Stimulated activated CD8-positive, alpha-beta memory T cell treated with anti-CD3 and anti-CD28 coated beads, Interleukin-2, amount 100 ng/mL, for 1 hour (primary cell): ENCODE data around the gene FAH.
"Not testable (repeated sequence)": the region's sequence is repeated elsewhere in the genome, so short reads cannot be mapped to it uniquely, and the experiment has no call there.

Experiments used
- DNase-seq, 2 donors: peaks; one replicate each; pipeline ENCODE4 v3.0.0-alpha.2; 2020; ENCODE audit warnings: low read depth in 2 of 2

The FAH gene

DNA sequence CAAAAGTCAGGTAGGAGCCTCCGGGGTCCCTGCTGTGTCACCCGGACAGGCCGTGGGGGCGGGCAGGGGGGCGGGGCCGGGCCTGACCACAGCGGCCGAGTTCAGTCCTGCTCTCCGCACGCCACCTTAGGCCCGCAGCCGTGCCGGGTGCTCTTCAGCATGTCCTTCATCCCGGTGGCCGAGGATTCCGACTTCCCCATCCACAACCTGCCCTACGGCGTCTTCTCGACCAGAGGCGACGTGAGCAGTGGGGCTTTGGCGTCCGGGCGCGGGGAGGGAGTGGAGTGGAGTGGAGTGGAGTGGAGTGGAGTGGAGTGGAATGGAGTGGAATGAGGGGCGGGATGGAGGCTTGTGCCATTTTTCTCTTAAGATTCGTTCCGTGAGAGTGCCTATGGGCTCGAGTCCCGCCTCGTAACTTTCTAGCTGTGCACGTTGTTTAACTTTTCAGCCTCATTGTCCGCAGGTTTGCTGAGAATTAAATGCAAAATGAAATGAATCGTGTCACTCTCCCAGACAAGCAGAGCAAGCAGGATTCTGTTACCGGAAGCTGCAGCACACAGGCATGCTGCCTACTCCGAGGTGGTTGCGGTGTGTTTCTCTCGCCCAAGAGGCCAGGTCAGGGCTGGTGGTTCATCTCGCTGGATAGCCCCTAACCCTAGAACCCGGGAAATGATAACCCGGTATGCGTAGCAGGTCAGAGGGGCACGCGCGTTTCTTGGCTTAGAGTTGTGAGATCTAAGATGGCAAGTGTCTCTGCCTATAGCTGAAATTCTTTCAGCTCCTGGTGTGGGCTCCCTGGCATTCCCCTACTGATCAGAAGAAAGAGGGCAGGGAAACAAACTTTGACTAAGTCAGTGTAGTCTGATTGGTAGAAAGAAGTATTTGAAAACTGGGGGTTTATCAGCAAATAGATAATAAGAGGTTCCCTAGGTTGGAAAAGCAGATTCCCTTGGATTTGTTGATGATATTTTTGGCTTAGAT, at the start of gene FAH:
FAH (plus strand) TSS at position 104 of the 981 bp plus-strand sequence; CDS start at position 160, 56 bp downstream.
- no peak for DNase-seq

DNA sequence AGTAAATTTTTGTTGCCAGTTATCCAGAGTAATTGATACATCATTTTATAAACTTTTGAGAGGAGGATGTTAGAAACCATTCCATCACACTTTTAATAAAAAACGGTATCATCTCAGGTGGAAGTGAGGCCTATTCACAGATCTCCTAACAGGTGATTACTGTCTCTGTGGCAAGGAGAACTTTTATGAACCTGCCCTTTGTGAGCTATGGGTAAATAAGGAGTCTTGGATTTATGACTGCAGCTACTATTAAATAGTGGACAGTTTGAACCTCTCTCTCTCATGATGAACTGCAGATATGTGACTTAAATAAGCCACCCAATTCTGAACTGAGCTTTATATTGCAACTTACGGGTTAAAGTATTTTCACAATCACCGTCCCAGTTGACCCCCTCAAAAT, 47.6 kb upstream of the FAH start:
- no peak for DNase-seq

DNA sequence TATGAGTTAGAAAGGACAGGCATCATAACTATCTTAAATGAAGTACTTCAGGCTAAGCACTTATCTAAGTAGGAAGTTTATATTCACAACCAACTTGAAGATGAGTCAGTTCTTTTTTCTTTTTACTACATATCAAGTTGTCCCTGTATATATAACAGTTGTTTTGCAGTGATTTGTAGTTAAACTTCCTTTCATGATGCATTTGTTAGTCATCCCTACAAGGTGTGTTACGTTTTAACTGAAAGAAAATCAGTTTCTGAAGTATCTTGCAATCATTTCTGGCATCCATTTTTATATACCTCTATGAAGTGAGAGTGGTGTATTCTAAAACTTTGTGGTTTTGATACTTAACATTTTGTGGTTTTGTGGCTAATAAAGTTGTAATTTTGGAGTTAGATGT, 47.2 kb upstream of the FAH start:
- no peak for DNase-seq

DNA sequence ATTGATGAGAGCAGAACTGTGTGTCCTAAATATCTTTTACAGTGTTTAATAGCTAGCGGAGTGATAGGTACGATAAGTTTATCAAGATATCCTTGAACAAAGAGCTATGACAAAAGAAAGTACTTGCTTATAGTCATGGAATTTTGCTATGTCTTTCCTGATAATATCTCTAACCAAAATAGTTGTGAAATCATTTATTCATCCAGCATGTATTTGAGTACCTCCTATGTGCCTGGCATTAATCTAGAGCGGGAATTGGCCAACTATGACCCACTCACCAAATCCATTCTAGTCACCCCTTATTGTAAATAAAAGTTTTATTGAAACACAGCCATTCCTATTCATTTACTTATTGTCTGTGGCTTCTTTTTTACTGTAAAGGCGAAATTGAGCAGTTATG, 46.7 kb upstream of the FAH start:
- DNase-seq = no peak

DNA sequence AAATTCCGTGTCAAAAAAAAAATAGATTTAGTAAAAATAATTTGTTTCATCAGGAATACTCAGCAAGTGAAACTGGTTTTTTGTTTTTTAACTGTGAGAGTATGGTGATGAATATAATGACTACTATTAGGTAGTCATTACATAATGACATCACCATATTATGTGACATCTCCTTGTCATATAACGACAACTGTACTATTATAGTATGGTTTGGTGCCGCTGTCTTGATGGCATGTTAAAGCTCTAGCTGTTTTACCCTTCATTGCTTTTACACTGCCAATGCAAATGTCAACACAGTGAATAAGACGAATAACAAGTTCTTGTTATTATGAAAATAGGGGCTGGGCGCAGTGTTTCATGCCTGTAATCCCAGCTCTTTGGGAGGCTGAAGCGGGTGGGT, 45.6 kb upstream of the FAH start:
- DNase-seq = no peak

DNA sequence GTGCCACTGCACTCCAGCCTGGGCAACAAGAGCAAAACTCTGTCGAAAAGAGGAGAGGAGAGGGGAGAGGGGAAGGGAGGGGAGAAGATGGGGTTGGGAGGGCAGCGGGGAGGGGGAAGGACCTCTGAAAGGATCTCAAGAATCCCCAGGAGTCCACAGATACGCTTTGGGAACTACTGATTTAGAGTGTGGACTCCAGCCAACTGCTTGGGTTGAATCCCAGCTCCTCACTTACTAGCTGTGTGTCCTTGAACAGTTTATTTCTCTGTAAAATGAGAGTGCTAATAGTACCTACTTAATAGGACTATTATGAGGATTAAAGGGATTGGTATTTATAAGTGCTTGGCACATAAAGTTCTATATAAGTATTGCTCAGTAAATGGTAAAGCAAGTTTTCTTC, 45.0 kb upstream of the FAH start:
- no peak for DNase-seq

DNA sequence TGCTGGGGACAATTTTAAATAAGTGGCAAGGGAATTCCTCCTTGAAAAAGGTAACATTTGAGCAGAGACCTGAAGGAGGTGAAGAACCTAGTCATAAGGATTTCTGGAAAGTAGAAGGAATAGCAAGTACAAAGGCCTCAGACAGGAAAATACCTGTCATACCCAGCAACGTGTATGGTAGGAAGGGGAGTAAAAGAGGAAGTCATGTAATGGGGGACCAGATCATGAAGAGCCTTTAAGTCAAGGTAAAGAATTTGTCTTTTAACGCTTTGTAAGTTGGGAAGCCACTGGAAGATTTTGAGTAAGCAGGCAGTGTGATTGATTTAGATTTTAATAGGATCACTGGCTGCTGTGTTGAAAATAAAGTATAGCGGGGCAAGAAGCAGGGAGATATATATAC, 43.4 kb upstream of the FAH start:
- DNase-seq = no peak

DNA sequence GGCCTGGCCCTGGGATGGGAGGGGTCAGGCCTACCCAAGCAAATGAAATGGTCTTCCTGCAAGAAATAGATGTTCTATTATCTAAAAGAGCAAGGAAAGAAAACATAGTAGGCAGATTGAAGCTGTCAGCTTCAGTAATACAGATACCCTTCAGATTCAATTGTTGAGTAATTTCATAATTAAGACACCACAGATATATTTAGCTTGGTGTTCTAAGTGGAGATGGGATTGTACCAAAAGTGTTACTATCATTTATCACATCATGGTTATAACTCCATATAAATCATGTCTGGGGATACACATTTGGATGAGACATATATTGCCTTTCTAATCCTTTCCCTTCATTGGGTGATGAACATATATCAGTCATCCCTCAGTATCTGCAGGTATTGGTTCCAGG, 41.9 kb upstream of the FAH start:
- DNase-seq = no peak

DNA sequence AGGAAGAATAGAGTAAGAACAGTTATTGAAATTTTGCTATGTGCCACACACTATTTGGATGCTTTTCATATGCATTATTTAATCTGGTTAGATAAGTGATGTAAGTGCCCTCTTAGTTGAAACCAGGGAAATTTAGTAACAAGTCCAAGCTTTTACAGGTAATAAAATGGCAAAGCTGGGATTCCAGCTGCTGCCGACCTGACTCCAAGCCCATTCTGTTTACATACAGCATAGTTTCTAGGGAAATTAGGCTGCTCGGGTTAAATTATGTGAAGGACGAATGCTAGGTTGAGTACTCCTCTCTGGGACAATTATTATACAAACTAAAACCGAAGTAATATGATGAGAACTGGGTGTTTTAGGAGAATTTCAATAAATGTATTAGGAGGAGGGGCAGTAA, 38.7 kb upstream of the FAH start:
- DNase-seq = no peak

DNA sequence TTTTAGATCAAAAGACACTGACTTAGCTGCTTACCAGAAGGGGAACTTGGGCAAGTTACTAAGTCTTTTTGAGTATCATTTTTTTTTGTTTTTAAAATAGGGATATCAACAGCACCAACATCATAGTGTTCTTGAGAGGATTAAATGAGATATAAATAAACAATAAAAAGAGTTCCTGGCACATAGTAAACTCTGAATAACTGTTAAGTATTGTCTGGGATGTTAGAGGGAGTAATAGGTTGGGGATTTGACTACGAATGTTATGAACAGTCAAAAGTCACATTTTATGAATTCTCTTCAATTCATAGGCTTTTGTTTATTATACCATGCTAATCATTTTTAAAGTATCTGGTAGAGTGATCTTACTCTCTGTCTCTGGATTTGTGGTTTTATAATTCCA, 37.8 kb upstream of the FAH start:
- DNase-seq = no peak

DNA sequence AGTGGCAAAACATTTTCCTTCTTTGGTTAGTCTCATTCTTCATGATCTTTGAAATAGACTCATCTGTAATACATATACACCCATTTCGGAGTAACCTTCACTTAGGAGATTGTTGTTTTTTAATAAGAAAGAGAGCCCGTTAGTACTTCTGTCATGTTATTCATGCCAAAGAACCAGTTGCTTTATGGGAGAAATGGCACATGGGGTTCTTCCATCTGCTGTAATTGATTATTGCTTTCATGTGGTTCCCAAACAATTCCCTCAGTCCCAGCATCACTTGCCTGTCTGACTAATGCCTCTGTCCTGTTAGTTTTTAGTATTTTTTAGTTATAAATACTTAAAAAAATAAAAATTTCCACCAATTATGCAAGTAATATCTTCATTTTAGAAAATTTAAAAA, 33.8 kb upstream of the FAH start:
- no peak for DNase-seq

DNA sequence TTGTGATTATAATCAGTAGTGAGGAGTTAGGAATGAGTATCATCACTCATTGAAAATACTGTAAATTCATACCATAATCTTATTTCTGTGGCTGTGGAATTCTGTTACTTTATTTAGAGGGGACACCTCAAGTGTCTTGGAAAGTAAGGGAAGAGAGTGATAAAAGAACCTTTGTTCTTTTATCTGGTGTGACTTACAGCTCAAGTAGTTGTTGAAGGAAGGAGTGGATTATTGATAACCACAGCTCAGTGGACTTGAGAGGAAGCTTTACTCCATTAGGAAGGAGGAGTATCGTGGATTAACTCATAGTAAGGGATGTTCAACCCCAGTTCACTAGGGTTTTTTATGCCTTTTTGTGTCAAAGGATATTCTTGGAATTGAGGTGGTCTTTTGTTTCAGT, 32.2 kb upstream of the FAH start:
- DNase-seq = no peak

DNA sequence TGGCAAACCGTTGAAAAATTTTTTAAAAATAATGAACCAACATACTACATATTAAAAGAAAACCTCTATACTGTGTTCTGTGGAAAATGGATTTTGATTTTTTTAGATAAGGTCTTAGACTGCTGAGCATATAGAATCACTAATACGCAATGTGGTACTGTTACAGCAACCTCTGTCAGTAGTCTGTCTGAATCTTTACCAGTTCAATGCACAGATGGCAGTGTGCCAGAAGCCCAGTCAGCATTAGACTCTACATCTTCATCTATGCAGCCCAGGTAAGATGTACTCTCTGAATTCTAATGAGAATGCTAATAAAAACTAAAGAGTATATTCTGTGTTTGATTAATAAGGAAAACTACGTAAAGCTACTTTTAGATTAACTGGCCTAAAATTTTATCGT, 31.3 kb upstream of the FAH start:
- no peak for DNase-seq

DNA sequence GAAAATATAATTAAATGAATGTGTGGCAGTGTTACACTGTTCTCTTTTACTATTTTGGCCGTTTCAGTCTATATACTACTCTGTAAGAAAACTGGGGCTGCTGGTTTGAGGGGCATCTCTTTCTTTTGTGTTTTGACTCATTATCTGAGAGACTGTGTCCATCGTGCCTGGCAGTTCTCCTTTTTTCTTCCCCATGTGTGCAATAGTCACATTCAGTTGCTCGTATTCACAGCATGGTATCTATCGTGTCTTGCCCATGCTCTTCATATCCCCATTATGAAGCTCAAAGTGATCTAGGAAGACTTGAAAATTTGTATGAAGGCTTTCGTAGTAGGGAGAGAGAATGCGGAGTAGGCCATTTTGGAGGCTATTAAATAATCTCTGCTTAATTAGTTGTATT, 29.8 kb upstream of the FAH start:
- DNase-seq = no peak

DNA sequence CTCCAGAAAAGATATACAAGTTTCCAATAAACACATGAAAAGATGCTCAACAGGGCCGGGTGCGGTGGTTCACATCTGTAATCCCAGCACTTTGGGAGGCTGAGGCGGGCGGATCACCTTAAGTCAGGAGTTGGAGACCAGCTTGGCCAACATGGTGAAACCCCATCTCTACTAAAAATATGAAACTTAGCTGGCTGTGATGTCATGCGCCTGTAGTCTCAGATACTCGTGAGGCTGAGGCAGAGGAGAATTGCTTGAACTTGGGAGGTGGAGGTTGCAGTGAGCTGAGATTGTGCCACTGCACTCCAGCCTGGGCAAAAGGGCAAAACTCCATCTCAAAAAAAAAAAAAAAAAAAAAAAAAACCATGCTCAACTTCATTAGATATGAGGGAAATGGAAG, 25.5 kb upstream of the FAH start:
- not testable (repeated sequence) for DNase-seq

DNA sequence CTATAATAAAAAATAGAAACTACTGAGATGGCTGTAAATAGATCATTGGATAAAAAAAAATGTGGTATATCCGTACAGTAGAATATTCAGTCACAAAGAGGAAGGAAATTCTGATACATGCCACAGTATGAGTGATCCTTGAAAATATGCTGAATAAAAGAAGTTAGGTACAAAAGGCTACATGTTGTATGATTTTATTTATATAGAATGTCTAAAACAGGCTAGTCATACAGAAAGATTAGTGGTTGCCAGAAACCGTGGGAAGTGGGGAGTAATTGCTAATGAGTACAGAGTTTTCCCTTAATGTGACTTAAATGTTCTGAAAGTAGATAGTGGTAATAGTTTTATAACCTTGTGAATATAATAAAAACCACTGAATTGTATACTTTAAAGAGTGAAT, 24.9 kb upstream of the FAH start:
- DNase-seq = no peak

DNA sequence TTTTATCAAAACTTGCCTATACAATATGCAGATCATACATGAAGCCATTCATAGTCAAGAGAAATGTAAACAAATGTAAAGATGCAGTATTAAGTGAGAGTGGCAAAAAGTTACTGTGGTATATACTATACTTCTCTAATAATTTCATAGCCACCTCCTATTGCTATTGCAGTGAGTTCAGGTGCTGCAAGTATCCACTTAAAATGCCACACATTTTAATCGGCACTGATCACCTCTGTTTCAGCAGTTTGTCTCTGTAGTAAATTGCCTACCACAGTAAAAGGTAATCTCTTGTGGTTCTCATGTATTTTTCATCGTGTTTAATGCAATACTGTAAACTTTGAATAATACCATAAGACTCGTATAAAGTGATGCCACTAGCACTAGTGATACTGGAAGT, 20.4 kb upstream of the FAH start:
- DNase-seq = no peak

DNA sequence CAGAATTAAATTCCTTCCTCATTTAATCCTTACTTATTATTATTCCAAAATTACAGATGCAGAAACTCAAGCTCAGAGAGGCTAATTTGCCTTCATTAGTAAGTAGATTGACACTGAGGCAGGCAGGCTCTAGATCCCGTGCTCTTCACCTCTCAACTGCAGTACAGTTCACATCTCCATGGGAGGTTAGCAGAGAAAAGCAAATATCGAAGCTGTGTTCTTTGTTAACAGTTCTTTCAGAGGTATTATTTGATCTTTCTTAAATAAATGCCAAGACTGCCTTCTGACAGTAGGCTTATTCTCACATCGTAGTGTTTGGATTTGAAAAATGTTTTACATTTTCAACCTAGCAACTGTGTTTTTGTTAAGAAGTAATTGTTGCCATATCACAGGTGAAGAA, 15.9 kb upstream of the FAH start:
- no peak for DNase-seq

DNA sequence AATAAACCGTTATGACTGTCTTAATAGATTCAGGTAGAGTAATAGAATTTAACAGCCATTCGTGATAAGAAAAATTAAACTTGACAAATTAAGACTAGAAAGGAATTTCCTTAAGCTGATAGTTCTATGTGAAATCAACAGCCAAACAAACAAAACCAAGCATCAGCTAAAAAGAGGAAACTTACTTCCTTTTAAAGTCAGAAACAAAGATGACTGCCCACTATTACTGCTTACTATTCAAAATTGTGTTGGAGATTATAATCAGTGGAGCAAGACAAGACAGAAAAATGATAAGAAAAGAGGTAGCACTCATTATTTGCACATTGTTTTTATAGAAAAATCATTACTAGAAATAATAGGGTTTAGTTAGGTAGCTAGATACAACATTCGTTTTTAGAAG, 13.8 kb upstream of the FAH start:
- no peak for DNase-seq

DNA sequence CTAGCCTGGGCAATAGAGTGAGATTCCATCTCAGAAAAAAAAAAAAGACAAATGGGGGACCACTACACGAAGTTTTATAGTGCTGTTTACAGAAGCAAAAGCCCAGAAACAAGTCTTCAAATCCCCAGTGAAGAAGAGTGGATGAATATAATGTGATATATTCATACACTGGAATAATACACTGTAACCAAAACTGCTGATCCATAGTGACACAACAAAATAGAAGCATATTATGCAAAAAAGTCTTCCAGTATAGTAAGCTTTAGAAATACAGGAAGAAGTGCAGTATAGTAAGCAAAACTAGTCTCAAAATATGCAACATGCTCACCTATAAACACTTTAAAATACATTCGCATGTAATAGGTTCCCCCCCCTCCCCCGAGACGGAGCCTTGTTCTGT, 11.9 kb upstream of the FAH start:
- DNase-seq = no peak

DNA sequence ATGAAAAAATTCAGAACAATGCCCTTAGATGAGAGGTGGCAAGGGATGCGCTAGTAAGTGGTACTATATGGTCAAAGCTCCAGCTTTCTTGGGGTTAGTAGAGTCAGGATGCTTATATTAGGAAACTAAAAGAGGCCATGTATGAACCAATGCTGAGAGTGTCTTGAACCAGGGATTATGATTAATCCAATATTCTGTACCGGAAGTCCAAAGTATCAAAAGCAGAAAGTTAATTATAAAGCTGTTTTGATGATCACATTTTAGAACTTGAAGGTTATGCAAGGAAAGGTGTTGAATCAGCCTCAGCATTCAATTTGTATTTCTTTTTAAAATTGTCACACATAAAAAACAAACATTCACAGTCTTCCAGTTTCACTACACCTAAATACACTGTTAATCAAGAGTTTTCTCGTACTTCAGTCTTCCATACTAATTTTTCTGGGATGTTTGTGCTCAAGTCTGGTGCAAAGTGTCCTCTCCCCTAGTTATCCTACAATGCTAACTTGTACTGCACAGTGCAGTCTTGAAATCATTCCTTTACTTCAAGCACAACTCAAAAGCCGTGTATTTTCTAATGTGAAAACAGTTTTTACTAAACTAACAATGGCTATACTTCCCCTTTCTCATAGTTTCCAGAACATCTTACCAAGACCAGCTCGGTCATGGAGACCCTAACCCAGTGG, 10.7 kb upstream of the FAH start:
- DNase-seq = no peak

DNA sequence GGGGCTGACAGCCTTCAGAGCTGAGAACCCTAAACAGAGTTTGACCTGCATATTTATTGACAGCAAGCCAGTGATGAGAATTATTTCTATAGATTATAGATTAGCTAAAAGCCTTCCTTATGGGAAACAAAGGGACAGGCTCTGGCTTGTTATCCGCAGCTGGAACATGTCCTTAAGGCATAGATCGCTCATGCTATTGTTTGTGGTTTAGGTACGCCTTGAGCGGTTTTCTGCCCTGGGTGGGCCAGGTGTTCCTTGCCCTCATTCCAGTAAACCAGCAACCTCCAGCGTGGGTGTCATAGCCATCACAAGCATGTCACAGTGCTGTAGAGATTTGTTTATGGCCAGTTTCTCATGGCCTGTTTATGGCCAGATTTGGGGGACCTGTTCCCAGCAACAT, 10.2 kb upstream of the FAH start:
- DNase-seq = no peak

DNA sequence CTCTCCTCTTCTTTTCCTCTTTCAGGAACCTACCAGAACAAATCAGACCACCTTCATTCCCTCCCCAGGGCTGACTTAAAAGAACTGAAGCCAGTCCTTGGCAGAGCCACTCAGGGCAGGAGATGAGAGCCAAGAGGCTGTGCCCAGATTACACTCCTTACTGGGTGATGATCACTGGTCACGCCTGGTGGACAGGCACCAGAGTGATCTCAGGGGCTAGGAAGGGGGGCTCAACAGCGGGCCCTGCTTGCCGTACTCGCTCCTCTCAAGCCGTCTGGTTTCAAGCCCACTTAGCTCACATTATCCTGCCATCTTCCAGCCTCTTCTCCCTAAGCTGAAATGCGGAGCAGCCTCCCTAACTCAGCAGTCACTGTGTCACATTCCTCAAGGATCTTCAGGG, 1.7 kb upstream of the FAH start:
- DNase-seq = no peak
